Measurements from ENCODE around the gene COA3.

The COA3 gene

GRCh38 chr17:42748908-42749798 lies 49.4 kb downstream of the COA3 start:
- no peak for DNase-seq

- DNase-seq = no peak
These were observed 50.1 kb downstream of the COA3 start for GRCh38 chr17:42748202-42748907.
